ENCODE data around the gene CHMP1B.

Gene CHMP1B, protein sequence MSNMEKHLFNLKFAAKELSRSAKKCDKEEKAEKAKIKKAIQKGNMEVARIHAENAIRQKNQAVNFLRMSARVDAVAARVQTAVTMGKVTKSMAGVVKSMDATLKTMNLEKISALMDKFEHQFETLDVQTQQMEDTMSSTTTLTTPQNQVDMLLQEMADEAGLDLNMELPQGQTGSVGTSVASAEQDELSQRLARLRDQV

DNA sequence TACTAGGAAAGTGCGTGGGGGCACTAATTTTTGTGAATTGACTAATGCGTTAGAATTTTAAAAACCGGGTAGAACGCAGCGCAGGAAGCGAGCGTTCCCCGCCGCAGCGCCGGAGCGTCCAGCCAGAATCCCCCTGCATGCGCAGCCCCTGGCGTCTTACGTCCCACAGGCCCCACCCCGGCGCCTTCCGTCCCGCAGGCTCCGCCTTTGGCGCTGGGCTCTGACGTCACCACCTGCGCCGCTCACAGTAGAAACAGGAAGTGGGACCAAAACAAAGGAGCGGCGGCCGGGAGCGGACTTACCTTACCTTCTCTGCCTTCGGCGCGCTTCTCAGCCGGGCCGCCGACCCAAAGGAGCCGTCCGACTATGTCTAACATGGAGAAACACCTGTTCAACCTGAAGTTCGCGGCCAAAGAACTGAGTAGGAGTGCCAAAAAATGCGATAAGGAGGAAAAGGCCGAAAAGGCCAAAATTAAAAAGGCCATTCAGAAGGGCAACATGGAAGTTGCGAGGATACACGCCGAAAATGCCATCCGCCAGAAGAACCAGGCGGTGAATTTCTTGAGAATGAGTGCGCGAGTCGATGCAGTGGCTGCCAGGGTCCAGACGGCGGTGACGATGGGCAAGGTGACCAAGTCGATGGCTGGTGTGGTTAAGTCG lies at the start of gene CHMP1B:
Gene CHMP1B (plus strand): TSS at position 268 of the 660 bp plus-strand sequence. CDS start 99 bp downstream, at position 367.
- DNase-seq (ENCODE audit: low read depth): peak; percentile 97

DNA sequence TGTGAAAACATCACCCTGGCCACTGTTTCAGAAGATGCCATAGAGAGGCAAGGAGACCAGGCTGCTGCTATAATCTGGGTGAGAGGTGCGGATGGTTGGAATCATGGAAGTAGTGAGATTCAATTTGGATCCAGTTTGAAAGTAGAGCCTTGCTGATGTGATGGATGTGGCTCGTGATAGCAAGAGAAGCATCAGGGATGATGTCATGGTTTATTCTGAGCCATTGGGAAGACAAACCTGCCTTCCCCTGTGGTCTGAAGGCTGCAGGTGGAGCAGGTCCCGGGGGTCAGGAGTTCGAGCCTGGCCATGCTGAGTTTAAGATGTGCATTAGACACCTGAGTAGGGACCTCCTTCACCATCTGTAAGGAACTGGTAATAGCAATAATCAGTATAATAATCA lies 49.6 kb upstream of the CHMP1B start:
- DNase-seq (ENCODE audit: low read depth): no peak

DNA sequence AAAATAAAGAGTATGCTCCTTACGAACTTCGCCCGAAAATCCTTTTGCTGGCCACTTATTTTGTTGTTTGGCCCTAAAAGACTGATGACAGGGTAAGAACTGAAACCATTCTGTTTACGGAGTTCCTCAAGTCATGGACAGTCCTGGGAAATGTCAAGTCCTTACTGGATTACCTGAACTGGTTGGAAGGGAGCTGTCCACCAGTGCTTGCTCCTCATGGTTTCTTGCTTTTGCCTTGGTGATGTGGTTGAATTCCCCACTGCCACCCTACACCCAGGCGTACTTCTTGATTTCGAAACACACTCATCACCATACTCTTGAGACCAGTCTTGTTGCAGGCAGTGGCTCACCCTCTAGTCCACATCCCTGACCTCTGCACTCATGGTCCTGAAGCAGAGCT lies 49.1 kb upstream of the CHMP1B start:
- no peak for DNase-seq (ENCODE audit: low read depth)

DNA sequence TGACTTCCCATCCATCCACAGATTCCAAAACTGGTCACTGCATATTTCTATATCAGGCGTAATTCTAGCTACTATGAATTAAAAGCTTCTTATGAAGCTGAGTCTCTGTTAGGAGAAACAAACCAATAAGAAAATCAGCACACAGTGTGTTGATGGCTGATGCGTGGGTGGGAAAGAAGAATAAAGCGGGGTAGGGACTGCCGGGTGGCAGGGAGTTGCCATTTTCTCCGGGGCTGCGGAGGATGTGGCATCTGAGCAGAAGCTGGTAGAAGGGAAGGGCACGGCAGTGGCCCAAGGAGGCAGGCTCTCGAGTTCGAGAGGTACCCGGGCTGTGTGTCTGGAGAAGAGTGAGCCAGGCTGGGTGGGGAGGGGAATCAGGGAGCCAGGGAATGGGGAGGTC lies 48.6 kb upstream of the CHMP1B start:
- no peak for DNase-seq (ENCODE audit: low read depth)

DNA sequence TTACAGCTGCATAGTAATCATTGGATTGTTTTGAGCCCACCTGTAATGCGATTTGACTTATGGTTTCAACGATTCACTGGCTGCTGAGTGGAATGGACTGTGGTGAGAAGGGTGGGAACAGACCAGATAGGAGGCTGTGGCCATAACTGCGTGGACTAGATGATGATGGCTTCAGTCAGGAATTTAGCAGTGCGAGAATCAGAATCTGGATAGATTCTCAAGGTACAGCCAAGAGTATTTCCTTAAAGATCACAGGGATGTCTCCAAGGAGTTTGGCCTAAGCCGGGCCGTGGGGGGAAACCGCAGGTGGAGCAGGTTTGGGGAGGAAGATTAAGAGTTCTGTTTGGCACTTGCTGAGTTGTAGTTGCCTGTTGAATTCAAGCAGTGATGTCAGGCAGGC lies 44.0 kb upstream of the CHMP1B start:
- no peak for DNase-seq (ENCODE audit: low read depth)

DNA sequence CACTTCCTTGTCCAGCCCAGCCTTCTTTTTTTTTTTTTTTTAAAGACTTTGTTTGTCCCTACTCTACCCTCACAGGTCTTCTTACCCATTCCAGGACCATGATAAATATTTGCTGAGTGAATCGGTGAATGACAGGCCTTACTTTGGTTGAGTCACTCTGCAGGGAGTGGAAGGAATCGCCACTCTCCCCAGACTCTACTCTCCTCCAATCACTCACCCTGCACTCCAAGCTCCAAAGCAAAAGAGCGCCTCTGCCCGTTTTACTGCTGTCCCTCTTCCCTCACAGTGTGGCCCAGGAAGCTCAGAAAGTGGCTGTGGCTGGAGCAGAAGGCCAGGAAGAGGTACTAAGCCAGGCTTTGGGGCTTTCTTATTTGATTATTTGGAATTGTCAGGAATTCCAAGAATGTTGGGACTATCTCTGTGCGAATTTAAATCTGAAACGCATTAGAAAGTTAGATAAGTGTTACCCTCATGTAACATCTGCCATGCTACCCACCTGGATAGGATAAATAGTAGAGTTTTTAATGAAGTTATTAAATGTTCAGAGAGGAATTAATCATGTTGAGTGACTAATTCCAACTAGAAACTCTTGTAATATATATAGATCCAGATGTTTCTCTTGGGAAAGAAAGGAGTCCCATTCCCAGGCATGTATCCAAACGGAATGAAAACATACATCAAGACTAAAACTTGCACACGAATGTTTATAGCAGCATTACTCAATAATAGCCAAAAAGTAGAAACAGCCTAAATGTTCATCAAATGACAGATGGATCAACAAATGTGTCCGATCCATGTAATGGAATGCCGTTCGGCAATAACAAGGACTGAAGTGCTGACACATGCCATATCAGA lies 43.0 kb upstream of the CHMP1B start:
- DNase-seq (ENCODE audit: low read depth): no peak

DNA sequence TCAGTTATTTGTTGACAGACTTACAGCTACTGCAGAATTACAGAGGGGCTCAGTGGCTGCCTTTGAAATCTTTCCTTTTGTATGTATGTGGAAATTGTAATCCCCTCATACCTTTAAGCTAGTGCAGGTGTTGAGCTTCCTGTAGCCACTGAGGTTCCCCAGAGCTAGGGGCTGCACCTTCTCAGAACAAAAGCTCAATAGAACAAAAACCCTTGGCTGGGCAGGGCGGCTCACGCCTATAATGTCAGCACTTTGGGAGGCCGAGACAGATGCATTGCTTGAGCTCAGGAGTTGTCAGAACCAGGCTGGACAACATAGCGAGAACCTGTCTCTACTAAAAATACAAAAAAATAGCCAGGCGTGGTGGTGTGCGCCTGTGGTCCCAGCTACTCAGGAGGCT lies 41.3 kb upstream of the CHMP1B start:
- DNase-seq (ENCODE audit: low read depth): no peak

DNA sequence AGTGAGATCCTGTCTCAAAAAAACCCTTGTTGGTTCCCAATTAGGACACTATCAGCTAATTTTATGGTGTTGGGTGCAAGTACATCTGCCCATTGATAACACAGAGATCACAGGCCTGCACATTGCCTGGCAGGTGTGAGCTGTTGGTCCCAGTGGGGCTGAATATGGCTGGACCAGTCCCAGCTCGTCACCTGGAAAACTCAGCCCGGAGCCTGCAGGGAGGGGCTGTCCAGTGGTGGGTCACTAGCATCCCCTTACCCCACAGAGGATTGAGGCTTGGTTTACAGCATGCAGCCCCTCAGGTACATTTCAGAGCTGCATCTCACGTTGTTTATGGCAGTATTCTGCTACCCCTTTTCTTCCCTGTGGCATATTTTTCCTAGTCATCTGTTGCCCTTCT lies 40.8 kb upstream of the CHMP1B start:
- no peak for DNase-seq (ENCODE audit: low read depth)

DNA sequence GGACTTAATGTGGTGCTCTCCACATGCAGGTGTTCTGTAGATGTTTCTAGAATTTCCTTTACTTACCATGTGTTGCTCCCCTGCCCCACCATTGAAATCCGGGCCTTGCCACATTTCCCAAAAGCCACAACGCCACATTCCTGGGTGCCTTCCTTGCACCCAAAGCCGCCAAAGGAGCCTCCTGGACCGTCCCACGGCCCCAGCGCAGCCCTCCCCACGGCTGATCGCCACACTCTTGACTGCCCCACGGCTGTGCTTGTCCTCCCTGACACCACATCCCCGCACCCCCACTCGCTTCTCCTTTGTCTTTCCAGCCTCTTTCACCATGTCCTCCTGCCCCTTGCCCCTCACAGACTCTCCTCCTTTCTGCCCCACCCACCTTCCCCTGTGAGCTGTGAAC lies 40.2 kb upstream of the CHMP1B start:
- DNase-seq (ENCODE audit: low read depth): no peak

DNA sequence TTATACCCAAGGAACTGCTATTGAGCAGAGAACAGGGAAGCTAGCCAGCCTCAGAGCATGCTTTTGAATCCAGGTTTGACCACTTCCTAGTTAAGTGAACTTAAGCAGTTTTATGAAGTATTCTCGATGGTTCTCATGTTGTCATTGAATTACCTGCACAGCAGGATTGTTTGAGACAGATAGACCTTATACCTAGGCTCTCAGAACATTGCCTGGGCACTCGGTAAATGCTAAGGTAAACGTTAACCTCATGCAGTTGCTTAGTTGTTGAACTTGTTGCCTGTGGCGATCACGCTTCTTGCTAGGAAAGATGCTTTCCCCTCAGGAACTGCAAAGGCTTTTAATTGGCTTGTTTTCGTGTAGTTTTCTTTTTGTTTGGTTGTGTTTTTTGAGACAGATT lies 34.0 kb upstream of the CHMP1B start:
- no peak for DNase-seq (ENCODE audit: low read depth)

DNA sequence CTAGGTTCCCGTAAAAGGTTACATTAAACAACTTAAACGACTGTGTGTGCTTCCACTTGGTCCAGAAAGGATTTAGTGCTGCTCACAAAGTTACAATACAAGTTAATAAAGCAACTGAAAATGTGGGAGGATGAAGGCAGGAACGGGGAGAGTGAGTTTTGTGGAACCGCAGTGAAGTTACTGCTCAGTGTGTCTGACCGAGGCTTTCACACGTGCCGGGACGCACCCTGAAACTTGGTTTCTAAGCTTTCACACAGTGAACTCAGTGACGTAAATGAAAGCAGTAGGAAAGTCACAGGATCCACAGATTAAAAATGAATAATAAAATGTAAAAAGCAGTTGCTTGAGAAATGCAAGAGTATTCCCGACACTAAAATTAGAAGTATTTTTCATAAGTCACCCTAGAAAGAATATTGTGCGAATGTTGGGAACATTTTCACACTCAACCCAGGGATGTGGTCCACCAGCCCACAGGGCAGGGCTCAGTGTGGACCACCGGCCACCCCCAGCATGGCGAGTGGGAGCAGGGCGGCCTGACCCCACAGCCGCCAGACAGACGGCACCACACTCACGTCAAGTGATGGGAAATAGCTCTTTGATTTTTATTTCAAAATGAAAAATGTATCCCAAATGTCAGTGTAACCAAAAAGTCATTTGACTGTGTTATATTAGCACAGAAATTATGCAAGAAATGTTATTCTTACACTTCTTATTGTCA lies 32.6 kb upstream of the CHMP1B start:
- no peak for DNase-seq (ENCODE audit: low read depth)

DNA sequence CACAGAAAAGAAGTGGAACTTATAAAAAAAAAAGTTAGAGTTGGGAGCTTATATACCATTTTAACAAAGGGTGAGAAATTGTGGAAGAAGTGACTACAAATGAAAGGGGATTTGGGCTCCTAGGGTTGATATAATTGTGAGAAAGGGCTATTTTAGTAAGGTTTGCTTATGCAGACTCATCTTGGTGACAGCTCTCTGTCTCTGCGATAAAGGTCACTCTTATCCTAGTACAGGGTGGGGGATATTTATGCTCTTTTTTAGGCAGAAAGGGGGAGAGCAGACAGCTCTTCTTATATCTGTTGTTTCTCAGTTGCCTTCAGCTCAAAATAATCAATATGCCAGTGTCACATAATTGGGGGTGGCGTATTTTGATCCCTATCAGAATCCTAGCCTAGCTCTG lies 31.3 kb upstream of the CHMP1B start:
- DNase-seq (ENCODE audit: low read depth): no peak

DNA sequence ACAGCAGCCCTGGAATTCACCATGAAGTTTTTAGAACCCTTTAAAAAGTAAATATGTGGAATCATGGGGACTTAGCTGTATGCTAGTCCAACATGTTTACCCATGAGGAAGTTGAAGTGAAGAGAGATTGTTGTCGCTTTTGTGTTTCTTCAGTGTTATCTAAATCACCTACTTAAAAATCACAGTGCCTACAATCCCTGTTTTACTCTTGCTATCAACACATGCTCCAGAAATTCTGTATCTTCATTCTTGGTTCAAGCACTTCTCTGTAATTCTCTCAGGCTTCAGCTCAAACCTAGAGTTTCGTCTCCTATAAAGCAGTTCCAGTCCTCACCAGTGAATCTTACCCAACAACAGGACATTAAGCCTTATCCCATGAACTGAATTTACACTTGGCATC lies 30.5 kb upstream of the CHMP1B start:
- DNase-seq (ENCODE audit: low read depth): no peak

DNA sequence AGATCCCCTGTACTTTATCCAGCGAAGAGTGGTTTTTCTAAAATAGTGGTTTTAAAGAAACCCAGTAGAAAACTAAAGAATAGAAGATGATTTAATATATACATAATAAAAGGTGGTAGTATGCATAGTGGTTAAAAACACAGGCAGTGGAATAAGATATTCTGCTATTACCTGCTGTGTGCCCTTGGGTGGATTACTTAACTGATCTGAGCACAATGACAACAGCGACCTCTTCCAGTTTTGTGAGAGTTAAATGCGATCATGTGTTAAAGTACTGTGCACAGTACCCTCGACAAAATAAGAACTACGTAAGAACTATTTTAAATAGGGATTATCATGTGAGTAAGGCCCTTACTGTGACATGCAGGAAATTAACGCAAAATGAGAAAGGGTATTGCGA lies 30.0 kb upstream of the CHMP1B start:
- no peak for DNase-seq (ENCODE audit: low read depth)

DNA sequence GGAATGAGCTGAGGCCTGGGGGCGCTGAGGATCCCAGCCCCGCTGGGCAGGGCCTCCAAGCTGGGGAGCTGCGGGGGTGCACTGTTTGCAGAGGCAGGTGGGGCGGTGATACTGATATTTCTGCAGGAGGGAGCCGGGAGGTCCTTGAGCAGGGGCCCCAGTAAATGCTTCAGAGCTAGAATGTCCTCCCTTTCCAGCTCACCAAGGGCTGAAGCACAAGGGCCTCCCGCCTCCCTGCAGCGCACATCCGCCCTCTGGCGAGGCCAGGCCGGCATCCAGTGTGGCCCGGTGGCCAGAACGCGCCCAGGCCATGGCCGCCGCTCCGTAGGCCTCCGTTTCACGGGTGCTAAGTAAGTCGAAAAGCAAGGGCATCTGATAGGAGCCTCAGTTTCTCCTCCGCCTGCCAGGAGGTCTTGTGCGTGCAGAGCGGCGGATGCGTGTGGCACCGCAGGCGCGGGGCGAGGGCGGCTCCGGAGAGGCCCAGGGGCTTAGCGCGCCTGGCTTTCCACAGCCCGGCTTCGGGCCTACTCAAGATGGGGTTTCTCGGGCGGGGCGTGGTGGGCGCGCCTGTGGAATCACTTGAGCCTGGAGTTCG lies 29.5 kb upstream of the CHMP1B start:
- no peak for DNase-seq (ENCODE audit: low read depth)

DNA sequence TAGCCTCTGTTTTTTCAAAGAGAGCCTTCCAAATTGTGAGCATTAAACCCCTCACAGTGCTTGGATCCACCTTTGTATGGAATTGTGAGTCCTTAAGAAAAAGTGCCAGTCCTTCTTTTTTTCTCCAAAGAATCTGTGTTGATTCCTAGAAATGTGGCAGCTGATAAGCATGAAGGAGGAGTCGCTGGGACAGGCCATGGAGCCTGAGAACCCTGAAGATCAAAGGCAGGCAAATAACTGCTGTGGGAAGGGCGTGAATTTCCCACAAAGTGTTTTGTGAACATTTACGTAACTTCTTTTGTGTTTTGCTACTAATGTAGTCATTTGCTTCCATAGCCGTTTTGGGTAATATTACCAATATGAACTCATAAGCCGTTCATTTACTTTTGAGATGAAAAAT lies 27.7 kb upstream of the CHMP1B start:
- DNase-seq (ENCODE audit: low read depth): no peak

DNA sequence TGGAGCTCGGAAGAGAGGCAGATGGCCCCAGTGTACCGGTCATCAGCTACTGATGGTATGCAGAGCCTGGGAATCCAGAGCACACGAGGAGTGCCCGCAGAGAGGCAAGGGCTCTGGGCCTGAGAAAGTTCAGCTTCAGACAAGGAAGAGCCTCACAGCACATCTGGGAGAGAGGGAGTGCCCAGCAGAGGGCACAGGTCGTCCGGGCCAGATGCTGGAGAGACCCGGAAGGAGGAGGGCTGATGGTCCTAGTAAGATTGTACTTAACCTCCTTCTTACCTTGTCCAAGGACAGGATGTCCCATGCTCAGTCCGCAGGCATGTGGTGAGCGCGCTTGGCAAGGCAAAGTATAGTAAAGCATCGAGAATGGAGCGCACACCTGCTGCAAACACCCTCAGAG lies 24.4 kb upstream of the CHMP1B start:
- DNase-seq (ENCODE audit: low read depth): no peak

DNA sequence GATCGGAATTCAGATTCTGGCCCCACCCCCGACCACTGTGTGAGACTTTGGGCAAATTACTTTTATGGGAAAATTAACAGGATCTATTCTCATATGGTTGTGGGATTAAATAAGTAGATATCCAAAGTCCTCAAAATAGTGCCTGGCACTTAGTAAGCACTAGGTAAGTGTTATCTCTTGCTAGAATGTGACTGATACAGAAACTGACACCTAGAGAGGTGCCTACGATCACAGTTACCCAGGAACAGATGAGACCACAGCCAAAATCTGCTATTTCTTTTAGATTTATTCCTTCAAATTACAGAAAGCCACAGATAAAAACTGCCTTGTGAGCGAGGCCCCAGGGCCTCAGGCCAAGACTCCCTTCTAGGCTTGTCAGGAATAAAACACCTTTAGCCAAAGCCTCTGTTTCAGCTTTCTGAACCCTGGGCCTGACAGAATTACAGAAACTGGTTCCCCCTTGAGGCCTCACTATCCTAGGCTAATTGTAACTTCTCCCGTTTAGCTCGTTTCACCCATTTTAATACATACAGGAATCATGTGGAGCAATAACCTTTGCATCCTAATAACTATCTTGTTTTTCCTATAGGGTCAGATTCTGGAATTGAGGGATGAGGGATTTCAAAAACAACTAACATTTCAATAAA lies 22.3 kb upstream of the CHMP1B start:
- no peak for DNase-seq (ENCODE audit: low read depth)

DNA sequence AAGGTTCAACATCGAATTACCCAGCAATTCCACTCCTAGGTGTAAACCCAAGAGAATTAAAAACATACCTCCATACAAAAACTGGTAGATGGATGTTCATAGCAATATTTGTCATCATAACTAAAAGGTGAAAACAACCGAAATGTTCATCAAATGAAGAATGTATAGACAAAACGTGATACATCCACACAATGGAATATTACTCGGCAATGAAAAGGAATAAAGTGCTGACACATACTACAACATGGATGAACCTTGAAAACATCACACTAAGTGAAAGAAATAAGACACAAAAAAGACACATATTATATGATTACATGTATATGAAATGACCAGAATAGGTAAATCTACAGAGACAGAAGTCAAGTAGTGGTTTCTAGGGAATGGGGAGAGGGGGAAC lies 20.6 kb upstream of the CHMP1B start:
- DNase-seq (ENCODE audit: low read depth): no peak

DNA sequence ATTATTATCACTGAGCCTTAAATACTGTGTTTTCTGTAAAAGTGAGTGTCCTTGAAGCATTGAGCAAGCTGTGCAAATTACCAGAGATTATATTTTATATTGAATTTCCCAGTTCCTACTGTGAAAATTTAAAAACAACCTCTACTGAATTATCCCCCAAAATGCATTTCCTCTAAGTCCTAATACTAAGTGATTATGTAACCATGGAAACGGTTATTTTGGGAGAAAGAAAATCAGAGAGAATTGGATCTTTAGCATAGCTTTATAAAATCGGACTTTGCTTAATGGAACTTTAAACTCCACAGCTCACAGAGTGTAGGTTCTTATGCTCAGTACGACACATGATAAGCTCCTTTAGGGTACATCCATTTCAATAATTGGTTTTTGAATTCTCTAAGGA lies 19.3 kb upstream of the CHMP1B start:
- no peak for DNase-seq (ENCODE audit: low read depth)

DNA sequence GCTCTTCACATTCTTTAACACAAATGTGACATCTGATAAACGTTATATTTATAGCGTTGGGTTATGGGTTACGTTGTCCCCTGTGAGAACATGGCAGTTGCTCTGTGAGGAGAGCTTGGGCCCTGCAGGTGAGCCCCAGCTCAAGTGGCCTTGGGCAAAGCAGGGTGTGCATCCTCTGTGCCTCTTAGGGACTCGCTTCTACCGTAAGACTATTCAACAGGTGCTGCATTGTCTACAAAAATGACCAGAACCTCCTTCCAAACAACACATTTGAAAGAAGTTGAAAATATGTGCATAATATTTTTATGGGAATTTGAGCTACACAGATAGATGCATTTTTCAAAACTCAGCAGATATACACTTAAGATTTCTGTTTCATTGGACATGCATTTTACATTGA lies 16.4 kb upstream of the CHMP1B start:
- DNase-seq (ENCODE audit: low read depth): no peak

DNA sequence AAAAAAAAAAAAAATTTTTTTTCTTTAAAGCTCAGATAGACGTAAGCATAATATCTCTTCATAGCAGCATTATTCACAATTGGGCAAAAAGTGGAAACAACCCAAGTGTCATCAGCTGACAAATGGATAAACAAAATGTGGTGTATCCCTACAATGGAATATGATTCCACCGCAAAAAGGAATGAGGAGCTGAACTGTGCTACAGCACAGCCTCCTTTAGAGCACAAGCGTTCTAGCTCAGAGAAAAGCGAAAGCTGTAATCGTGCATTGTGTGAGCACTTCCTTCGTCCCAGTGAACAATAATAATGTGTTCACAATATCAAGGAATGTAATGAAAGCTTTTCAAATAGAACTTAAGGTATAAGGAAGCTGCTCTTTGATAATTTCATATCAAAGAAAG lies 11.7 kb upstream of the CHMP1B start:
- no peak for DNase-seq (ENCODE audit: low read depth)

Measured in stimulated activated CD8-positive, alpha-beta memory T cell treated with anti-CD3 and anti-CD28 coated beads, Interleukin-15, amount 100 ng/mL, for 24 hours (primary cell).